8988T (cell line): ENCODE data around the gene ZBTB7C.

Experiments
- DNase-seq: peaks from one replicate; pipeline ENCODE4 v3.0.0; 2011

The ZBTB7C gene

GRCh38 chr18:48159816-48160215 lies 249.4 kb downstream of the ZBTB7C start:
- DNase-seq, result no peak

- no peak for DNase-seq
These were observed 250.5 kb downstream of the ZBTB7C start for GRCh38 chr18:48158721-48159120.

- DNase-seq, result no peak
These were observed 251.2 kb downstream of the ZBTB7C start for GRCh38 chr18:48157956-48158355.

GRCh38 chr18:48155856-48156255 lies 253.3 kb downstream of the ZBTB7C start:
- DNase-seq, result no peak

GRCh38 chr18:48154828-48155227 lies 254.4 kb downstream of the ZBTB7C start:
- DNase-seq, result no peak

GRCh38 chr18:48153613-48154481 lies 255.3 kb downstream of the ZBTB7C start:
- no peak for DNase-seq

GRCh38 chr18:48152549-48152948 lies 256.6 kb downstream of the ZBTB7C start:
- no peak for DNase-seq

- no peak for DNase-seq
These were observed 257.6 kb downstream of the ZBTB7C start for GRCh38 chr18:48151421-48152065.

GRCh38 chr18:48149020-48149685 lies 260.0 kb downstream of the ZBTB7C start:
- no peak for DNase-seq

GRCh38 chr18:48142994-48143393 lies 266.2 kb downstream of the ZBTB7C start:
- no peak for DNase-seq

- no peak for DNase-seq
These were observed 266.8 kb downstream of the ZBTB7C start for GRCh38 chr18:48142353-48142752.

- no peak for DNase-seq
These were observed 268.5 kb downstream of the ZBTB7C start for GRCh38 chr18:48140731-48141130.

GRCh38 chr18:48139431-48140347 lies 269.5 kb downstream of the ZBTB7C start:
- no peak for DNase-seq

GRCh38 chr18:48138660-48139430 lies 270.3 kb downstream of the ZBTB7C start:
- no peak for DNase-seq

GRCh38 chr18:48138210-48138609 lies 271.0 kb downstream of the ZBTB7C start:
- DNase-seq, result no peak

GRCh38 chr18:48137374-48138081 lies 271.7 kb downstream of the ZBTB7C start:
- DNase-seq, result no peak

- DNase-seq, result no peak
These were observed 272.3 kb downstream of the ZBTB7C start for GRCh38 chr18:48136827-48137373.

GRCh38 chr18:48136051-48136826 lies 272.9 kb downstream of the ZBTB7C start:
- DNase-seq, result peak; percentile 52

- no peak for DNase-seq
These were observed 273.7 kb downstream of the ZBTB7C start for GRCh38 chr18:48135436-48135966.

GRCh38 chr18:48134609-48135008 lies 274.6 kb downstream of the ZBTB7C start:
- DNase-seq, result no peak
